HCT116 (cell line): Measurements from ENCODE around the gene GEMIN7. TPM values are rescaled to one million over a fixed set of nuclear protein-coding genes. Genes with fewer than 3 reads are reported as not detected.

ENCODE experiments used
- ATAC-seq: fragments of 200-7000 bp; cut with Tn5 transposase; 2 replicates; pipeline ENCODE4 v1.9.1; 2020; ENCODE audit warnings: mild to moderate bottlenecking, moderate library complexity
- BruUV-seq: library from RNA; stranded (reverse); fragments of 400-500 nt; replicated peaks from 2 replicates; lab custom pipeline; 2021; lab: Mats Ljungman, UMichigan
- CTCF ChIA-PET: fragments of 300-600 bp; sonication (Branson Sonifier 250); formaldehyde crosslinking; loops from one replicate; lab custom pipeline; 2021; ENCODE audit warnings: antibody characterized with exemption; lab: Charles Lee
- POLR2A ChIA-PET: fragments of 300-600, 350-600 bp; sonication (Branson Sonifier 250); formaldehyde crosslinking; loops from one replicate; lab custom pipeline; 2021; ENCODE audit warnings: antibody characterized with exemption; lab: Charles Lee
- RAD21 ChIA-PET, 2 experiments: fragments of 300-600 bp; sonication (Branson Sonifier 250); formaldehyde crosslinking; loops; one replicate each; lab custom pipeline; 2023; ENCODE audit warnings: low total read pairs in 2 of 2; ENCODE audit not compliant: uncharacterized antibody in 2 of 2, unreplicated experiment in 2 of 2, low non-redundant PET in 1 of 2; lab: Charles Lee
- DNase-seq: peaks from one replicate; pipeline ENCODE4 v3.0.0-alpha.2; 2010; ENCODE audit warnings: low read depth, low spot score
- H2AFZ ChIP-seq: fragments of 200-600 bp; shearing (Covaris generic), sonication (generic); 2 replicates; pipeline ENCODE4 v1.6.1; 2017; ENCODE audit warnings: low read depth, mixed run types, mixed read lengths, antibody characterized with exemption, low read length; ENCODE audit not compliant: poor library complexity, severe bottlenecking
- H3K27ac ChIP-seq: 2 replicates; pipeline ENCODE4 v1.5.1; 2012; ENCODE audit warnings: low read depth, low read length
- H3K27me3 ChIP-seq: fragments of 200-600 bp; sonication (generic); 2 replicates; pipeline ENCODE4 v1.6.1; 2016; ENCODE audit warnings: mixed run types, low read length, mixed read lengths; ENCODE audit not compliant: insufficient read depth
- H3K36me3 ChIP-seq, 2 experiments: fragments of 200-500 bp in 1 of 2; fragments of 200-600 bp in 1 of 2; sonication (Bioruptor generic) in 1 of 2; sonication (generic) in 1 of 2; 2 replicates each; pipeline versions ENCODE4 v1.5.1 to v1.6.1; 2014 to 2016; ENCODE audit warnings: low read length in 2 of 2, inconsistent platforms in 1 of 2, mixed read lengths in 1 of 2, mixed run types in 1 of 2; ENCODE audit not compliant: insufficient read depth in 2 of 2, control insufficient read depth in 1 of 2
- H3K4me1 ChIP-seq, 2 experiments: fragments of 200-600 bp in 1 of 2; sonication (generic) in 1 of 2; 2 replicates each; pipeline versions ENCODE4 v1.5.1 to v1.6.1; 2012 to 2017; ENCODE audit warnings: low read length in 2 of 2, inconsistent platforms in 1 of 2, mild to moderate bottlenecking in 1 of 2, mixed read lengths in 1 of 2, mixed run types in 1 of 2, moderate library complexity in 1 of 2; ENCODE audit not compliant: insufficient read depth in 2 of 2, control insufficient read depth in 1 of 2
- H3K4me2 ChIP-seq: fragments of 200-600 bp; sonication (generic); 2 replicates; pipeline ENCODE4 v1.6.1; 2017; ENCODE audit warnings: mixed run types, low read length, mixed read lengths
- H3K4me3 ChIP-seq, 2 experiments: fragments of 200-600 bp in 1 of 2; sonication (generic) in 1 of 2; replicated peaks in 1 of 2; 2 replicates each; pipeline ENCODE4 v1.5.1; 2011 to 2016; ENCODE audit warnings: low read length in 2 of 2, control low read depth in 1 of 2, low read depth in 1 of 2, mild to moderate bottlenecking in 1 of 2, mixed read lengths in 1 of 2, mixed run types in 1 of 2
- H3K79me2 ChIP-seq: fragments of 200-600 bp; sonication (generic); 2 replicates; pipeline ENCODE4 v1.6.1; 2017; ENCODE audit warnings: mild to moderate bottlenecking, mixed run types, low read length, moderate library complexity, mixed read lengths; ENCODE audit not compliant: insufficient read depth
- H3K9ac ChIP-seq: fragments of 200-600 bp; sonication (generic); 2 replicates; pipeline ENCODE4 v1.6.1; 2016; ENCODE audit warnings: low read length, mixed read lengths
- H3K9me2 ChIP-seq: fragments of 200-600 bp; sonication (generic), shearing (Covaris generic); 2 replicates; pipeline ENCODE4 v1.6.1; 2017; ENCODE audit warnings: mixed run types, mild to moderate bottlenecking, moderate library complexity; ENCODE audit not compliant: insufficient read depth
- H3K9me3 ChIP-seq, 2 experiments: fragments of 200-500 bp in 1 of 2; fragments of 200-600 bp in 1 of 2; sonication (Bioruptor generic) in 1 of 2; sonication (generic) in 1 of 2; 2 replicates each; pipeline ENCODE4 v1.6.1; 2014 to 2017; ENCODE audit warnings: low read length in 2 of 2, mixed read lengths in 2 of 2, inconsistent platforms in 1 of 2, low read depth in 1 of 2, mild to moderate bottlenecking in 1 of 2, mixed run types in 1 of 2, moderate library complexity in 1 of 2; ENCODE audit not compliant: control insufficient read depth in 1 of 2, insufficient read depth in 1 of 2
- H4K20me1 ChIP-seq: fragments of 200-600 bp; sonication (generic), shearing (Covaris generic); 2 replicates; pipeline ENCODE4 v1.6.1; 2017; ENCODE audit warnings: mixed run types, mild to moderate bottlenecking, moderate library complexity; ENCODE audit not compliant: insufficient read depth
- CTCF ChIP-seq, 3 experiments: fragments of 200-600 bp in 1 of 3; sonication (generic) in 1 of 3; IDR thresholded peaks in 2 of 3; conservative IDR thresholded peaks in 1 of 3; 2 replicates each; pipeline ENCODE4 v1.5.1; 2012 to 2017; ENCODE audit warnings: low read depth in 2 of 3, low read length in 2 of 3, antibody characterized with exemption in 1 of 3, borderline replicate concordance in 1 of 3, control low read depth in 1 of 3, mild to moderate bottlenecking in 1 of 3, mixed read lengths in 1 of 3, mixed run types in 1 of 3, moderate library complexity in 1 of 3; ENCODE audit not compliant: insufficient read depth in 1 of 3
- ELF1 ChIP-seq: IDR thresholded peaks from 2 replicates; pipeline ENCODE4 v1.6.1; 2012; ENCODE audit warnings: low read depth, borderline replicate concordance
- EZH2phosphoT487 ChIP-seq: fragments of 200-600 bp; IDR thresholded peaks from 2 replicates; pipeline ENCODE4 v1.6.1; 2018; ENCODE audit warnings: antibody characterized with exemption, borderline replicate concordance
- FOSL1 ChIP-seq: IDR thresholded peaks from 2 replicates; pipeline ENCODE4 v1.6.1; 2012; ENCODE audit warnings: low read depth
- ZFX ChIP-seq: fragments of 450-650 bp; IDR thresholded peaks from 2 replicates; pipeline ENCODE4 v1.6.1; 2017
- intact Hi-C: fragments of 100-400 bp; cut with micrococcal nuclease; formaldehyde crosslinking; loops from 2 replicates; pipeline ENCODE4 v1.10.0; 2022
- total RNA-seq: library from RNA; stranded (reverse); gene quantifications from one replicate; pipeline ENCODE4 v1.2.1, GENCODE V29; 2021; ENCODE audit not compliant: unreplicated experiment

GEMIN7 gene
- total RNA-seq, 1 experiment from 2014 or later: 35.4 TPM

- Histone ChIP-seq H3K9ac (no peak overlapping the region), H4K20me1 (no peaks in the 10 kb centered on the region), H3K9me3 (no peaks in the 10 kb centered on the region), H3K4me3 (no peak overlapping the region), H2AFZ (no peak overlapping the region), H3K4me1 (peaks cover 16 to 17% of the 10 kb centered on the region in 2 experiments), H3K27me3 (no peaks in the 10 kb centered on the region), H3K36me3 (peaks cover 8 to 20% of the 10 kb centered on the region in 2 experiments; a peak in 2 of 4 replicates), H3K27ac (no peak overlapping the region), H3K4me2 (no peak overlapping the region), H3K9me2 (no peaks in the 10 kb centered on the region), H3K79me2 (peaks cover 26% of the 10 kb centered on the region)
- BruUV-seq: no TSS peak
- ChIA-PET CTCF (interaction anchor here (0.7 to 1.1 kb wide), 2 partner anchors 12 to 13 kb away, joined by 3 to 5 read pairs; no protein-coding TSS in a partner anchor), RAD21 (no interaction called here), POLR2A (interaction anchor here (0.9 kb wide), 1 partner anchor 33 kb away, joined by 3 read pairs; the partner anchor contains the start of gene CLASRP)
- TF ChIP-seq FOSL1: no peak
- no peak for TF ChIP-seq CTCF (IDR thresholded peaks at IDR 0.05 in 2 of 3, conservative IDR thresholded peaks at IDR 0.05 in 1 of 3; ENCODE audit: borderline replicate concordance in 1 of 3, insufficient read depth in 1 of 3, low read depth in 2 of 3, low read length in 2 of 3)
- TF ChIP-seq EZH2phosphoT487: no peak
- no peak for TF ChIP-seq ZFX
- TF ChIP-seq ELF1: no peak
- intact Hi-C loops: no loop called here
- no peak for ATAC-seq
- DNase-seq: no peak
Measured at GRCh38 chr19:45071969-45072790, 6.9 kb upstream of the GEMIN7 start.
